ACHN (cell line): ENCODE data around the gene DLL4.

Experiments used
- DNase-seq: peaks from one replicate; pipeline ENCODE4 v3.0.0-alpha.2; 2015
- in situ Hi-C: cut with HindIII; loops from 2 replicates; pipeline ENCODE4 v1.10.0; 2017; ENCODE audit warnings: low sequenced_read_pairs, low pct_ligation_motif_present, low pct_unique_long_range_greater_than_20kb

Gene DLL4

GRCh38 chr15:40928821-40929659 lies at the start of gene DLL4:
Gene DLL4, plus strand, starts transcription at chr15:40929340. Its CDS starts 329 bp downstream, at chr15:40929669.
- in situ Hi-C loops = no loop called here

GRCh38 chr15:40879609-40880008 lies 49.5 kb upstream of the DLL4 start:
- DNase-seq = no peak
- in situ Hi-C loops = no loop called here

More at GRCh38 chr15:40928821-40929659, at the start of gene DLL4:
- peak; percentile 42 for DNase-seq

GRCh38 chr15:40881351-40881750 lies 47.8 kb upstream of the DLL4 start:
- in situ Hi-C loops = no loop called here
- no peak for DNase-seq

GRCh38 chr15:40886586-40886985 lies 42.6 kb upstream of the DLL4 start:
- in situ Hi-C loops = no loop called here
- no peak for DNase-seq

- DNase-seq = no peak
- in situ Hi-C loops = no loop called here
Measured at GRCh38 chr15:40889112-40889511, 40.0 kb upstream of the DLL4 start.

GRCh38 chr15:40891138-40891537 lies 38.0 kb upstream of the DLL4 start:
- in situ Hi-C loops = no loop called here
- DNase-seq = no peak

GRCh38 chr15:40891810-40892446 lies 37.2 kb upstream of the DLL4 start:
- in situ Hi-C loops = no loop called here
- DNase-seq = peak; percentile 58

GRCh38 chr15:40892447-40893012 lies 36.6 kb upstream of the DLL4 start:
- no peak for DNase-seq
- in situ Hi-C loops = no loop called here

- DNase-seq = no peak
- in situ Hi-C loops = no loop called here
Measured at GRCh38 chr15:40893019-40893670, 36.0 kb upstream of the DLL4 start.

GRCh38 chr15:40893733-40894680 lies 35.1 kb upstream of the DLL4 start, which contains the start of gene VPS18:
Gene VPS18, plus strand, starts transcription at chr15:40894450. Its CDS starts 319 bp downstream, at chr15:40894769.
- peak; percentile 93 for DNase-seq
- in situ Hi-C loops = no loop called here

- in situ Hi-C loops = no loop called here
- DNase-seq = peak; percentile 85
Measured at GRCh38 chr15:40894681-40895448, 34.3 kb upstream of the DLL4 start.

- in situ Hi-C loops = no loop called here
- DNase-seq = no peak
Measured at GRCh38 chr15:40899536-40900207, 29.5 kb upstream of the DLL4 start.

- no peak for DNase-seq
- in situ Hi-C loops = no loop called here
Measured at GRCh38 chr15:40900256-40901052, 28.7 kb upstream of the DLL4 start.

- DNase-seq = no peak
- in situ Hi-C loops = no loop called here
Measured at GRCh38 chr15:40901053-40901443, 28.1 kb upstream of the DLL4 start.

- in situ Hi-C loops = no loop called here
- no peak for DNase-seq
Measured at GRCh38 chr15:40902605-40903561, 26.3 kb upstream of the DLL4 start.
